ENCODE data around the gene PCBP3.

Gene PCBP3

GRCh38 chr21:45634511-45635183 is 8.9 kb upstream of the PCBP3 start:
- no peak for TF ChIP-seq ZFX (IDR thresholded peaks at IDR 0.05)
- no peak for TF ChIP-seq CTCF (conservative IDR thresholded peaks at IDR 0.05)
- H3K27ac ChIP-seq: no peak overlapping the region

- TF ChIP-seq CTCF (conservative IDR thresholded peaks at IDR 0.05): no peak
- TF ChIP-seq ZFX (IDR thresholded peaks at IDR 0.05): no peak
- no peak overlapping the region for H3K27ac ChIP-seq
Measured at GRCh38 chr21:45635271-45636151, 8.0 kb upstream of the PCBP3 start.

GRCh38 chr21:45636459-45636858 is 7.1 kb upstream of the PCBP3 start:
- H3K27ac ChIP-seq: no peak overlapping the region
- TF ChIP-seq ZFX (IDR thresholded peaks at IDR 0.05) (no peak), CTCF (conservative IDR thresholded peaks at IDR 0.05) (no peak)

- TF ChIP-seq CTCF (conservative IDR thresholded peaks at IDR 0.05): no peak
- no peak for TF ChIP-seq ZFX (IDR thresholded peaks at IDR 0.05)
- H3K27ac ChIP-seq: no peak overlapping the region
Measured at GRCh38 chr21:45636951-45637646, 6.4 kb upstream of the PCBP3 start.

- no peak overlapping the region for H3K27ac ChIP-seq
Measured at GRCh38 chr21:45637883-45638282, 5.6 kb upstream of the PCBP3 start.

GRCh38 chr21:45638707-45639106 is 4.8 kb upstream of the PCBP3 start:
- TF ChIP-seq CTCF (conservative IDR thresholded peaks at IDR 0.05) (no peak), ZFX (IDR thresholded peaks at IDR 0.05) (no peak)

More at GRCh38 chr21:45637883-45638282, 5.6 kb upstream of the PCBP3 start:
- no peak for TF ChIP-seq CTCF (conservative IDR thresholded peaks at IDR 0.05)
- no peak for TF ChIP-seq ZFX (IDR thresholded peaks at IDR 0.05)

More at GRCh38 chr21:45638707-45639106, 4.8 kb upstream of the PCBP3 start:
- no peak overlapping the region for H3K27ac ChIP-seq

Data from C4-2B (cell line).